ENCODE measurements around the gene TMEM72.

TMEM72 gene

DNA sequence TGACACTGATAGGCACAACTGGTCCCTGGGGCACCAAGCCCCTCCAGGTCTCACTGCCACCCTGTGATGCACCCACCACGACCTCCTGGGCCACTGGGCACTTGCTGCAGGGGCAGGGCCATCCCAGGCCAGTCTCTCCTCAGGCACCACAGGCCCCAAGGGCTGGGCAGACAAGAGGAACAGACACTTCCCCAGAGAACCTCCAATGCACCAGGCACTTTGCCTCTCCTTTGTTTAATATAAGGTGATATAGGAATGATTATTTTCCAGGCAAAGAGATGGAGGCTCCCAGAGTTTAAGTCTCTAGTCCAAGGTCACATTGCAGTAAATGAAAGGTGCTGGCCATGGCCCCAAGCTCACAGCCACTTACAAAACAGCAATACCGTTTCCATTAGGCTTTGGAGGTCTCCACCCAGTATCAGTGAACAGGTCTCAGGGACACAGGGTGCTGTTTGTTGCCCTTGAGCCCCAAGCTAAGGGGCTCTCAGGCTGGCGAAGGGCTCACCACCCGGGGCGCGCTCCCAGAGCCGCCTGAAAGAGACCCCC lies 63.0 kb downstream of the TMEM72 start:
- TF ChIP-seq GATA3 (IDR thresholded peaks at IDR 0.05; ENCODE audit: low read depth, low read length) (no peak), GATA2 (IDR thresholded peaks at IDR 0.05; ENCODE audit: low read depth, low read length) (no peak)

DNA sequence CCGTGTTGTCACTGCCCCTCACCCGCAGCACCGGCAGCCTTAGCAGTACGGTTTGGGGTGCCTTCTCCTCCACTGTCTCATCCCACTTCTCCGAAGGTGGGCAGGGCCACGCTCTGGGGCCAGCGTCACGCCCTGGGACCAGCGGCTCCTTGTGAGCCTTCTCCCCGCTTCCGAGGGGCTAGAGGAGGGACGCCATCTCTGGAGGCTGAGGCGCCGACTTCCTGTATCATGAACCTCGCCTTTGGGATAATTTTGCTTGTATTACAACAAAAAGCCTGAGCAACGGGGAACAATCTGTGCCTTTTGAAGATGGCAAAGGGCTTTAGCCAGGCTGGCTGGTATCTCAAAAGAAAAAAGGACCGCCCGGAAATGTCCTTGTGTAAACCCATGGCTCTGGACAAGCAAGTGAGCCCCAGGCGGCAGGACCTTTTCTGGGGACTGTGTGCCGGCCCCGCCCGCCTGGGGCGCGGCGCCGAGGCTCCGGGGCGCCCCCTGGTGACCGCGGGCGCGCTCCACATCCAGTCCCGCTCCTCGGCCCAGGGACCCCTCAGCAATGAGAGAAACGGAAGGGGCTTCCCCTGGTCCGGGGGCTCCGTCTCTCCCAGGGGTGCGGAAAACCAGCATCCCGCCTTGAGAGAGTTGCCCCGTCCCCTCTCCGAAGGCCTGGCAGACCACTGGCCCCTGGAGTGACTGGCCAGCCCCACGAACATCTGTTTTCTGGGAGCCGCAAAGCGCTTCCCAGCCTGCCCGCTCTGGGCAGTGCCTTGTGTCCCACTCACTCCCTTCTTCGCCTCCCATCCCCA lies 63.7 kb downstream of the TMEM72 start:
- TF ChIP-seq GATA2 (IDR thresholded peaks at IDR 0.05; ENCODE audit: low read depth, low read length), result no peak
- TF ChIP-seq GATA3 (IDR thresholded peaks at IDR 0.05; ENCODE audit: low read depth, low read length), result no peak

DNA sequence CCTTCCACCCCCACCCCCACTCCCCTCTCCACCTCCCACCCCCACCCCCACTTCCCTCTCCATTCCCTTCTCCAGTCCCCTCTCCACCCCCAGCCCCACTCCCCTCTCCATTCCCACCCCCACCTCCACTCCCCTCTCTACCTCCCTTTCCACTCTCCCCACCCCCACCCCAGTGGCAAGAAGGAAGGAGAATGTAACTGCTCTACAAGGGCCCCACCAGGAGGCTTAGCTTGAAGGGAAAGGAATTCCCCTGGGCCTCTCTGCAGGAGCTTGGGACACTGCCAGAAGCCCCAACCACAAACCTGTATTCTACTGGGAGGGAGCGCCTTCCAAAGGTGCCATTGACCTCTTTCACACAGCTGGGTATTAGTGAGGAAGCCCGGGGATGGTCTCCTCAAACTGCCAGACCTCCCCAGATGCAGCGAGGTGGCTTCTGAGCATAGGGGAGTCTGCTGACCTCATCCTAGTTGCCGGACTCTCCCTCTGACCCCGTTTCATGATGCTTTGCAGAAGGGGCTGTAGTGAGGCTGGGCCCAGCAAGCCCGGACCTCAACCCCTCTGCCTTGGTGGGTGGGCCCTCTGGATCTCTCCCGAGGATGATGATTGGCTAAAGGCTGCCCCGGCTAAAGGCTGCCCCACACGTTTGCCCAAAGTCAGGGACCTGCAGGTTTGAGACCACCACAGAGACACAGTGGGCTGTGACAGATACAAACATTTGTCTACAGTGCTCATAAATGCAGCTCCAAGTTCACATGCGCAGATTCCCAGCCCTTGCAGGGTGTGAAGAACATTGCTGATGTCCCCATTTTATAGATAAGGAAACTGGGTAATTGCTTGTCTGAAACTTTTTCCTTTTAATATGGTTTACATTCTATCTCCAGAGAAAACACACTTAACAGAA lies 64.5 kb downstream of the TMEM72 start:
- TF ChIP-seq GATA3 (IDR thresholded peaks at IDR 0.05; ENCODE audit: low read depth, low read length) (no peak), GATA2 (IDR thresholded peaks at IDR 0.05; ENCODE audit: low read depth, low read length) (no peak)

DNA sequence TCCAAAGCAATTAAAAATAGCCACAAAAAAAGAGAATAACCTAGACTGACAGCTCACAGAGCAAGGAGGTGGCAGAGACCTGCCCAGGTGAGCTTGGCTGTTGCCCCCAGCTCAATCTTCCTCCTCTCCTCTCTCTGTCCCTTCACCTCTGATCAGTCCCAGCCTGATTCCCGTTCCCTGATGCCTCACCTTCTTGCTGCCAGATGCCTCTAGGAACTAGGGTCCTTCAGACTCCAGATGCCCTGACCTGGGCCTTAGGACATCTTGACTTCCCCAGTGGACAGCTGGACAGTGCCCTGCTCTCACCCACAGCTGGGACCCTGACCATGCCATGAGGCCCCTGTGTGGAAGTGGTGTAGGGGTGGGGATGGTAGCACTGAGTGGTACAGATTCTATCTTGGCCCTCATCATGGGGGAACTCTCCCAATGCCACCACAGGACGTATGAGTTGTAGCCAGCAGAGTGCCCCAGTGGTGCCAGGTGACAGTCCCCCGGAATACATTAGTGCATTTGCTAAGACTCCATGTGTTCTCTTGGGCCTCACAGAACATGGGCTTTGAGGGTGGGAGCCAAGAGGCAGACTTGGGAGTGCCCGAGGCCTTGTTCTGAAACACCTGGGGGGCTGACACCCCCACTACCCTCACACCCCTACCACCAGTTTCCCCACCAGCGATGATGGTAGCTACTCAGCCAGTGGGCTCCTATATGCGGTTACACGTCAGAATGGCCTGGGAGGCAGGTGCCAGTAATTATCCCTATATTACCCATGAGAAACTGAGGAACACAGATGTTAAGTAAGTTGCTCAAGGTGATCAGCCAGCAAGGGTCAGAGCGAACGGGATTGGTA lies 65.4 kb downstream of the TMEM72 start:
- TF ChIP-seq GATA2 (IDR thresholded peaks at IDR 0.05; ENCODE audit: low read depth, low read length) (no peak), GATA3 (IDR thresholded peaks at IDR 0.05; ENCODE audit: low read depth, low read length) (no peak)

GRCh38 chr10:44977287-44978212 lies 66.4 kb downstream of the TMEM72 start:
- no peak for TF ChIP-seq GATA2 (IDR thresholded peaks at IDR 0.05; ENCODE audit: low read depth, low read length)
- no peak for TF ChIP-seq GATA3 (IDR thresholded peaks at IDR 0.05; ENCODE audit: low read depth, low read length)

DNA sequence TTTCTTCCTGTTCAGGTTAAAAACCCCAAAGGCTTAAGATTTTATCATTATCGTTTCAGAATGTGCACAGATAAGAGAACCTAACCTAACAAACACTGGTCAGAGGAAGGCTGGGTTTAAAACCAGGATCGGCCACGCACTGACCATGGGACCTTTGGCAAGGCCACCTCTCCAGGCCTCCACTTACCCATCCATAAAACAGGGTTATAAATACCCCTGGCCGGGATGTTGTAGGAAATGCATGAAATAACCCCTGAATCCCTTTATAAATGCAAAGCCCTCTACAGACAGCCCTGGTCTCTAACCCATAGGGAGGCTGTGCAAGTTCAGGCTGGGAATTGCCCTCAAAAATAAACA lies 67.1 kb downstream of the TMEM72 start:
- TF ChIP-seq GATA2 (IDR thresholded peaks at IDR 0.05; ENCODE audit: low read depth, low read length) (peak; percentile 62; the same call in 1 of the 2 replicates), GATA3 (IDR thresholded peaks at IDR 0.05; ENCODE audit: low read depth, low read length) (no peak)

DNA sequence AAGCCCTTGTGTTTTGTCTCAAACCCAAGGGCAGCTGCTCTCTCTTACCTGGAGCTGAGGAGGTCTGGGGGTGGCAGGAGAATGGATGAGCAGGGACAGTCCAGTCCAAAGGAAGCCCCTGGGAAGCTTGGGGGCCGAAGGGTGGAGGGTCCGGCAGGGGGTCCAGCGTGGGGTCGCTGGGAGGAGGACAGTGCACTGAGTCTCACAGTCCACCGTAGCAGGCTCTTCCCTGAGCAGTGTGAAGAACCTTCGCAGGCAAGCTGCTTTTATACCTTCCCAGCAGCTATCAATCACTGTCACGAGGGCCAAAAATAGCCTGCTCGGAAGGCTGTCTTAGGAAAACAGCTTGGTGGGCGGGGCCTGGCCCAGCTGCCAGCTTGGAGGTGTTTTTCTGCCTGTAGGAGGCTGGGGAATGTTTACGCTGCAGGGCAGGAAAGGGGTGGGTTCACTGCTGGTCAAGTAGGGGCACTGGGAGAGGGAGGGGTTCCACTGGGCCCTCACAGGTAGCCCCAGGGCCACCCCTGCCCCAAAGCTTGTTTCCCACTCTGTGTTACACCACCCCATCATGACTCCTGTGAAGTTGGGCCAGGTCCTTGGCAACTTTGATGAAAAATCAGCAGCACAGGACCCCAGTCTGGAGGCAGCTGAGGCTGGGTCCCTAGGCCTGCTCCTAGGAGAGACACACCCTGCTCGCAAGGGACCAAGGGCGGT lies 67.6 kb downstream of the TMEM72 start, which contains the start of gene DEPP1:
DEPP1 (minus strand) TSS at position 240 of the 711 bp plus-strand sequence. CDS start 779 bp downstream, outside the sequence.
- TF ChIP-seq GATA3 (IDR thresholded peaks at IDR 0.05; ENCODE audit: low read depth, low read length), result no peak
- TF ChIP-seq GATA2 (IDR thresholded peaks at IDR 0.05; ENCODE audit: low read depth, low read length), result no peak

DNA sequence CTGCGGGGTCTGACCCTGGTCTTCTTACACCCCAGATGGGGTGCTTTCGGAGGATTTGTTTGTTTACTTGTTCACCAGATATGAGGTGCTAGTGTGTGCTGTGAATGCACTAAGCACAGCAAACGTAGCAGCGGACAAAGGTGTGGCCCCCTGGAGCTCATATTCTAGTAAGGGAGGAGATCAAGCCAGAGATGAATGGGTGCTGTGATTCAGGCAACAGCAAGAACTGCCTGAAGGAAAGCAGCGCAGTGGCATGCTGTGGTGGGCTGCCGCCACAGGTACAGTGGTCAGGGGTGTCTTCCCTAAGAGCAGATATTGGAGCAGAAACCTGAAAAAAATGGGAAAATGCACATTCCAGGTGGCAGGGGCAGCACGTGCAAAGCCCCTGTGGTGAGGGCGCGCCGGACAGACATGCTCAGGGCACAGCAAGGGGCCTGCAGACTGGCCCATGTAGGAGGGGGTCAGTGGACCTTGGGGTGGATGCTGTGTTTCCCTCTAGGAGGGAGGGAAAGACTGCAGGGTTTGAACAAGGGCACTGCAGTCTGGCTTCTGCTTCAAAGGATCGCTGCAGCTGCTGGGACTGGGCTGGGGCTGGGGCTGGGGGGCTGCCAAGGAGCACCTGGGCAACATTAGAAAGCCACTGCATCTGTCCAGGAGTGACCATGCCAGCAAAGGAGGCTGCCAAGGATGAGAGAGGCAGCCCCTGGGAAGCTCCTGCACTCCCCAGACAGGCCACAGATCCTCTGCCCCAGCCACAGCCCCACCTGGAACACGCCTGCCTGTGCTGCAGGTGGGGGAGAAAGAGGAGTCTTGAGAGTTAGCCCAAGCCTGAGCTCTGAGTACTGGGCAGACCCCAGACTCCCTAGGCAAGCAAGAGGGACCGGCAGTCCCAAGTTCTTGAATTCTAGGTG lies 68.4 kb downstream of the TMEM72 start:
- TF ChIP-seq GATA2 (IDR thresholded peaks at IDR 0.05; ENCODE audit: low read depth, low read length) (no peak), GATA3 (IDR thresholded peaks at IDR 0.05; ENCODE audit: low read depth, low read length) (no peak)

- TF ChIP-seq GATA3 (IDR thresholded peaks at IDR 0.05; ENCODE audit: low read depth, low read length), result no peak
- no peak for TF ChIP-seq GATA2 (IDR thresholded peaks at IDR 0.05; ENCODE audit: low read depth, low read length)
Measured at GRCh38 chr10:44980309-44981171, 69.4 kb downstream of the TMEM72 start.

Data from SH-SY5Y (cell line).